GM08714 (cell line): Measurements from ENCODE around the gene SMIM12.

Experiments used
- H3K4me3 ChIP-seq: fragments of 200-500 bp; sonication (Bioruptor generic); 2 replicates; pipeline ENCODE4 v1.5.1; 2014; ENCODE audit warnings: mild to moderate bottlenecking, low read length, inconsistent platforms
- ZNF274 ChIP-seq: IDR thresholded peaks from 2 replicates; pipeline ENCODE4 v1.6.1; 2012; ENCODE audit warnings: mild to moderate bottlenecking, low read depth, low read length

The SMIM12 gene

GRCh38 chr1:34865981-34866761 is 6.6 kb upstream of the SMIM12 start:
- peak overlapping the region; percentile 67; the same call in 1 of the 2 replicates for H3K4me3 ChIP-seq
- TF ChIP-seq ZNF274, result no peak

GRCh38 chr1:34865573-34865972 is 6.0 kb upstream of the SMIM12 start:
- peak overlapping the region; percentile 67; the same call in 1 of the 2 replicates for H3K4me3 ChIP-seq
- TF ChIP-seq ZNF274, result no peak

GRCh38 chr1:34864759-34865158 is 5.2 kb upstream of the SMIM12 start:
- H3K4me3 ChIP-seq, result no peak overlapping the region
- TF ChIP-seq ZNF274, result no peak

- H3K4me3 ChIP-seq, result no peak overlapping the region
- no peak for TF ChIP-seq ZNF274
These were observed 4.0 kb upstream of the SMIM12 start for GRCh38 chr1:34863501-34863900.

GRCh38 chr1:34858901-34859445 is 576 bp downstream of the SMIM12 start:
- peak overlapping the region; percentile 96 for H3K4me3 ChIP-seq
- no peak for TF ChIP-seq ZNF274

GRCh38 chr1:34856697-34857096 is 2.9 kb downstream of the SMIM12 start:
- no peak for TF ChIP-seq ZNF274
- H3K4me3 ChIP-seq, result no peak overlapping the region

GRCh38 chr1:34852677-34853217 is 6.8 kb downstream of the SMIM12 start:
- TF ChIP-seq ZNF274, result no peak
- H3K4me3 ChIP-seq, result no peak overlapping the region

- no peak for TF ChIP-seq ZNF274
- no peak overlapping the region for H3K4me3 ChIP-seq
These were observed 8.0 kb downstream of the SMIM12 start for GRCh38 chr1:34851431-34852105.

GRCh38 chr1:34850382-34850781 is 9.2 kb downstream of the SMIM12 start:
- TF ChIP-seq ZNF274, result no peak
- H3K4me3 ChIP-seq, result no peak overlapping the region

GRCh38 chr1:34847094-34847493 is 12.5 kb downstream of the SMIM12 start:
- H3K4me3 ChIP-seq, result no peak overlapping the region
- no peak for TF ChIP-seq ZNF274

- TF ChIP-seq ZNF274, result no peak
- no peak overlapping the region for H3K4me3 ChIP-seq
These were observed 13.3 kb downstream of the SMIM12 start for GRCh38 chr1:34846265-34846664.

GRCh38 chr1:34845131-34845901 is 14.2 kb downstream of the SMIM12 start:
- no peak overlapping the region for H3K4me3 ChIP-seq
- no peak for TF ChIP-seq ZNF274

- no peak overlapping the region for H3K4me3 ChIP-seq
- no peak for TF ChIP-seq ZNF274
These were observed 15.3 kb downstream of the SMIM12 start for GRCh38 chr1:34844252-34844634.
